Small intestine (tissue), 7 donors: ENCODE data around the gene TTC7B. TPM values are rescaled to one million over a fixed set of nuclear protein-coding genes. Genes with fewer than 3 reads are reported as not detected.

Source experiments
- DNase-seq, 2 donors: peaks; one replicate each; pipeline versions ENCODE4 v3.0.0 to v3.0.0-alpha.2; 2013
- FAIRE-seq: peaks from 2 replicates; lab custom pipeline; 2012; peaks lifted over from hg19 to GRCh38; lab: Jason Lieb, UNC
- H3K27ac ChIP-seq, 3 donors: one replicate each; pipeline ENCODE4 v1.5.1; 2013; ENCODE audit warnings: low read length in 2 of 3, mild to moderate bottlenecking in 2 of 3, control low read depth in 1 of 3, inconsistent platforms in 1 of 3, low read depth in 1 of 3, moderate library complexity in 1 of 3
- H3K27me3 ChIP-seq, 3 donors: one replicate each; pipeline ENCODE4 v1.6.1; 2013; ENCODE audit warnings: low read length in 3 of 3, inconsistent platforms in 1 of 3; ENCODE audit not compliant: control insufficient read depth in 3 of 3, insufficient read depth in 3 of 3
- H3K36me3 ChIP-seq, 3 donors: one replicate each; pipeline ENCODE4 v1.6.1; 2013; ENCODE audit warnings: low read length in 3 of 3, inconsistent platforms in 1 of 3, low read depth in 1 of 3, mild to moderate bottlenecking in 1 of 3, moderate library complexity in 1 of 3; ENCODE audit not compliant: control insufficient read depth in 3 of 3, insufficient read depth in 2 of 3
- H3K4me1 ChIP-seq, 3 donors: one replicate each; pipeline ENCODE4 v1.6.1; 2013; ENCODE audit warnings: low read length in 2 of 3, inconsistent platforms in 1 of 3, low read depth in 1 of 3, mild to moderate bottlenecking in 1 of 3, moderate library complexity in 1 of 3; ENCODE audit not compliant: control insufficient read depth in 3 of 3, insufficient read depth in 2 of 3
- H3K4me3 ChIP-seq, 3 donors: one replicate each; pipeline ENCODE4 v1.5.1; 2013; ENCODE audit warnings: low read length in 3 of 3, control low read depth in 1 of 3, inconsistent platforms in 1 of 3, low read depth in 1 of 3, mild to moderate bottlenecking in 1 of 3, moderate library complexity in 1 of 3
- H3K9me3 ChIP-seq, 2 donors: one replicate each; pipeline ENCODE4 v1.6.1; 2013; ENCODE audit warnings: low read depth in 1 of 2, low read length in 1 of 2; ENCODE audit not compliant: control insufficient read depth in 2 of 2, insufficient read depth in 1 of 2
- WGBS, 3 donors: extraction: QIAGEN DNeasy Blood & Tissue Kit; methylation state at CpG; one replicate each; pipeline ENCODE4 v1.1.7; 2013; 5-methylcytosine and 5-hydroxymethylcytosine counted together
- polyA plus RNA-seq, 4 donors: library from polyadenylated mRNA; stranded (reverse) in 3 of 4; unstranded in 1 of 4; fragments of 200-250 nt in 3 of 4; fragments of 120-200 nt in 1 of 4; gene quantifications; one replicate each; pipeline versions ENCODE4 v1.2.1 to v1.2.3, GENCODE V29; 2013
- donor health status: healthy with polysubstance abuse.
- donor health status: control.
- donor health status: control.
- donor health status: Bipolar disorder and iron deficiency.
- donor health status: healthy.

TTC7B gene
- polyA plus RNA-seq, 4 donors = 2.9 to 8.8 (median 4.3) TPM

DNA sequence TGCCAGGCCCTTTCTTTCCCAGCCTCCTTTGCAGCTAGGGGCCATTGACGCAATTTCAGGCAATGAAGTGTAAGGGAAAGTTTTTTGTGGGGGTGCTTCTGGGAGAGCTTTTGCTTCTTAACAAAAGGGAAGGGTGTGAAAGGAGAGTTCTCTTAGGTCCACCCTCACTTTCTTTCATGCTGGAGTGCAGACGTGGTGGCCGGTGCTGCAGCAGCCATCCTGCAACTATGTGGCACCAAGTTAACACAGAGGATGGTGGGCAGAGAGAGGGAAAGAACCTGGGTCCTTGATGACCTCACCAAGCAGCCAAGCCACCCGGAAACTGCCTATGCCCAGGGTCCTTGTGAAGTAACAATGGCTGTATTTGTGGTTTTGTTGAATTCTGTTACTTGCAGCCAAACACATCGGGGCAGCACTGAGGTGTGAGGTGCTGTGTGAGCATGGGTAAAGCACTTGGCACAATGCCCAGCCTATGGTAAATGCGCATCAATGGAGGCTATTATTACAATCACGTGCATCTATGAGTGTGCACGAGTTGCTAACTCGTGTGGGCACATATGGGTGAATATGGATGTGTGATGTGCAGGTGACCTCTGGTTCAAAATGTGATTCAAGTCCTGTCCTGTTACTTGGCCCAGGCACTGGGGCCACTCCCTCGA lies 296.8 kb downstream of the TTC7B start:
- DNase-seq (no peak), FAIRE-seq (no peak)
- Histone ChIP-seq H3K27ac (no peak overlapping the region), H3K4me1 (peaks cover 0 to 64% (median 3%) of the 10 kb centered on the region in 3 donors), H3K9me3 (peaks cover 0 to 5% of the 10 kb centered on the region in 2 donors), H3K27me3 (no peaks in the 10 kb centered on the region), H3K36me3 (no peaks in the 10 kb centered on the region), H3K4me3 (no peak overlapping the region)
- 83 to 90% (median 85%) methylated on average over 10 of the region's 10 CpGs for WGBS, 3 donors

DNA sequence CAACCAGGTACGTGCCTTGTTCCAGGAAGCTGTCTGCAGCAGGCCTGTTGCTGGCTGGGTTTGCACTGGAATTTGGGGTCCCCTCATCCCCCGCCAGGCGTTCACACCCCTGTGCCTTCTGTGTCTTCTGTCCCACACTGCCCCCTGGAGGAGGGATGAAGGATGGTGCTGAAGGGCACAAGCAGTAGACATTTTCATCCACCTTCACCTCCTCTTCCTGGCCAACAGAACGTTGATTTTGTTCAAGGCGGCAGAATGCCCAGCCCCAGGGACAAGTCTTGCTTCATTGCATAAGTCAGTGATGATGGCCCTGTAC lies 297.3 kb downstream of the TTC7B start:
- 43 to 71% (median 46%) methylated on average over 5 of the region's 5 CpGs for WGBS, 3 donors
- FAIRE-seq (no peak), DNase-seq (peak; percentile 57 to 70)
- Histone ChIP-seq H3K4me1 (peaks cover 0 to 69% (median 3%) of the 10 kb centered on the region in 3 donors), H3K36me3 (no peaks in the 10 kb centered on the region), H3K27me3 (no peaks in the 10 kb centered on the region), H3K9me3 (peaks cover 0 to 5% of the 10 kb centered on the region in 2 donors), H3K4me3 (no peak overlapping the region), H3K27ac (peak overlapping the region in 1 of 3 donors; percentile 96)

- DNase-seq = peak; percentile 45 to 58
- peaks cover 0 to 5% of the 10 kb centered on the region in 2 donors for H3K9me3 ChIP-seq
- H3K4me1 ChIP-seq = peaks cover 0 to 74% (median 3%) of the 10 kb centered on the region in 3 donors
- no peaks in the 10 kb centered on the region for H3K36me3 ChIP-seq
- H3K27me3 ChIP-seq = no peaks in the 10 kb centered on the region
- WGBS, 3 donors = 34 to 52% (median 47%) methylated on average over 25 of the region's 25 CpGs
- peak overlapping the region; percentile 46 to 96 (median 84) for H3K27ac ChIP-seq
- H3K4me3 ChIP-seq = no peak overlapping the region
- FAIRE-seq = no peak
Observed at GRCh38 chr14:90518069-90518940, 297.9 kb downstream of the TTC7B start.

GRCh38 chr14:90517076-90517841 lies 299.0 kb downstream of the TTC7B start:
- Histone ChIP-seq H3K4me1 (peaks cover 0 to 81% (median 3%) of the 10 kb centered on the region in 3 donors), H3K9me3 (peaks cover 0 to 5% of the 10 kb centered on the region in 2 donors), H3K36me3 (no peaks in the 10 kb centered on the region), H3K27ac (peak overlapping the region; percentile 47 to 96 (median 84)), H3K27me3 (no peaks in the 10 kb centered on the region), H3K4me3 (no peak overlapping the region)
- DNase-seq (peak; percentile 90 to 94), FAIRE-seq (no peak)
- WGBS, 3 donors = 30 to 59% (median 41%) methylated on average over 15 of the region's 15 CpGs

DNA sequence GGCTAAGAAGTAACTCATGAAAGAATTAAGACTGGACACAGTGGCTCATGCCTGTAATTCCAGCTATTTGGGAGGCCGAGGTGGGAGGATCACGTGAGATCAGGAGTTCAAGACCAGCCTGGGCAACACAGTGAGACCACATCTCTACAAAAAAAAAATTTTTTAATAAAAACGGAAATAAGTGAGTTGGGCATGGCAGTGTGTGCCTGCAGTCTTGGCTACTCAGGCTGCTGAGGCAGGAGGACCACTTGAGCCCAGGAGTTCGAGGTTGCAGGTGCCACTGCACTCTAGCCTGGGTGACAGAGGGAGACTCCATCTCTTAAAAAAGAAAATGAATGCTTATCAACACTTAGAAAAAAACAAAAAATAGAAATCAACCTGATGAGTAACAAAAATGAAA lies 301.7 kb downstream of the TTC7B start:
- no peaks in the 10 kb centered on the region for H3K27me3 ChIP-seq
- WGBS, 3 donors = 70 to 82% (median 73%) methylated on average over 4 of the region's 4 CpGs
- no peak for DNase-seq
- H3K9me3 ChIP-seq = peaks cover 0 to 5% of the 10 kb centered on the region in 2 donors
- H3K4me1 ChIP-seq = peaks cover under 1 to 85% (median 3%) of the 10 kb centered on the region in 3 donors
- no peaks in the 10 kb centered on the region for H3K36me3 ChIP-seq
- no peak overlapping the region for H3K4me3 ChIP-seq
- FAIRE-seq = no peak
- peak overlapping the region; percentile 12 to 94 (median 43) for H3K27ac ChIP-seq

GRCh38 chr14:90514015-90514398 lies 302.2 kb downstream of the TTC7B start:
- Histone ChIP-seq H3K9me3 (no peaks in the 10 kb centered on the region), H3K27ac (peak overlapping the region; percentile 12 to 94 (median 94)), H3K27me3 (no peaks in the 10 kb centered on the region), H3K4me1 (peaks cover 2 to 91% (median 3%) of the 10 kb centered on the region in 3 donors), H3K36me3 (no peaks in the 10 kb centered on the region), H3K4me3 (no peak overlapping the region)
- peak in 1 of 2 donors; percentile 81 for DNase-seq
- FAIRE-seq = no peak
- 24 to 65% (median 47%) methylated on average over 15 of the region's 15 CpGs for WGBS, 3 donors

- H3K36me3 ChIP-seq = no peaks in the 10 kb centered on the region
- no peaks in the 10 kb centered on the region for H3K27me3 ChIP-seq
- no peak for FAIRE-seq
- H3K9me3 ChIP-seq = no peaks in the 10 kb centered on the region
- H3K27ac ChIP-seq = peak overlapping the region; percentile 83 to 94 (median 94)
- 15 to 39% (median 36%) methylated on average over 16 of the region's 16 CpGs for WGBS, 3 donors
- H3K4me3 ChIP-seq = no peak overlapping the region
- peak; percentile 91 to 94 for DNase-seq
- peaks cover 2 to 92% (median 3%) of the 10 kb centered on the region in 3 donors for H3K4me1 ChIP-seq
Observed at GRCh38 chr14:90513161-90514014, 302.8 kb downstream of the TTC7B start.
